Ovary (tissue), 9 donors: ENCODE data around the gene EPHB1. TPM values are rescaled to one million over a fixed set of nuclear protein-coding genes. Genes with fewer than 3 reads are reported as not detected.

Source experiments
- DNase-seq, 5 donors: peaks; one replicate each; pipeline ENCODE4 v3.0.0-alpha.2; 2019 to 2020
- H3K27ac ChIP-seq, 2 donors: fragments of 200-600 bp; one replicate each; pipeline versions ENCODE4 v1.5.1 to v1.8.0; 2019 to 2022
- H3K27me3 ChIP-seq: fragments of 200-600 bp; one replicate; pipeline ENCODE4 v1.8.0; 2022
- H3K36me3 ChIP-seq: fragments of 200-600 bp; sonication (generic); one replicate; pipeline ENCODE4 v1.5.1; 2019
- H3K4me1 ChIP-seq: one replicate; pipeline ENCODE4 v1.8.1; 2013; ENCODE audit warnings: mild to moderate bottlenecking, moderate library complexity; ENCODE audit not compliant: insufficient read depth
- H3K4me3 ChIP-seq: fragments of 200-600 bp; sonication (generic); one replicate; pipeline ENCODE4 v1.5.1; 2017
- H3K9me3 ChIP-seq, 2 donors: fragments of 200-600 bp in 1 of 2; sonication (generic) in 1 of 2; one replicate each; pipeline versions ENCODE4 v1.5.1 to v1.8.1; 2013 to 2019; ENCODE audit warnings: mild to moderate bottlenecking in 1 of 2, moderate library complexity in 1 of 2
- EP300 ChIP-seq: sonication (generic); formaldehyde crosslinking; IDR thresholded peaks from one replicate; pipeline ENCODE4 v1.6.1; 2017; ENCODE audit warnings: antibody characterized with exemption
- POLR2A ChIP-seq: fragments of 450-650 bp; IDR thresholded peaks from one replicate; pipeline ENCODE4 v1.6.1; 2017; ENCODE audit warnings: antibody characterized with exemption, mild to moderate bottlenecking, moderate library complexity
- WGBS, 3 donors: extraction: QIAGEN DNeasy Blood & Tissue Kit in 1 of 3; methylation state at CpG; one replicate each; pipeline versions ENCODE4 v1.1.5 to v1.1.7; 2013 to 2017; 5-methylcytosine and 5-hydroxymethylcytosine counted together
- intact Hi-C, 4 donors: fragments of 100-400 bp; cut with DNase I; formaldehyde crosslinking; loops; one replicate each; pipeline versions ENCODE4 v1.11.0 to v1.15.1; 2022 to 2023
- polyA plus RNA-seq, 2 donors: library from polyadenylated mRNA; stranded (reverse); fragments of 200-250 nt in 1 of 2; fragments of 350-450 nt in 1 of 2; fragmentation: Illumina TruSeq in 1 of 2; extraction: RNeasy Lipid Tissue Mini Kit (QIAGEN cat#74804) in 1 of 2; gene quantifications; one replicate each; pipeline ENCODE4 v1.2.3, GENCODE V29; 2013 to 2014
- total RNA-seq, 7 donors: library from RNA; depleted of rRNA in 2 of 7; stranded (reverse); fragments of >200 nt in 2 of 7; fragmentation: NEBNext Ultra II Directional in 3 of 7; extraction: Animal tissue kit (Norgen Biotek cat#: 25700) in 3 of 7; gene quantifications; one replicate each; pipeline versions ENCODE4 v1.1.0 to v1.2.4, GENCODE V29; 2016 to 2023
- TF ChIP-seq, protein P1 (sequence below), 3 donors: fragments of 450-650 bp in 2 of 3; fragments of 200-600 bp in 1 of 3; IDR thresholded peaks; one replicate each; pipeline versions ENCODE4 v1.5.1 to v1.8.0; 2016 to 2022; ENCODE audit warnings: antibody characterized with exemption in 3 of 3, mild to moderate bottlenecking in 1 of 3
- donor health status: DM: no; HTN: no; CAD: no; lungs with moderate emphysema.
- donor health status: DM: no; HTN: no; CAD: no.
- donor health status: Bipolar disorder and iron deficiency.
- donor health status: DM: yes; HTN: yes; CAD: no.
- donor health status: DM: no; HTN: no; CAD: no.
- donor health status: DM: yes; HTN: yes; CAD: no.

Gene EPHB1
- total and polyA plus RNA-seq, 9 donors = 0.25 to 2.7 (median 1.0) TPM

DNA sequence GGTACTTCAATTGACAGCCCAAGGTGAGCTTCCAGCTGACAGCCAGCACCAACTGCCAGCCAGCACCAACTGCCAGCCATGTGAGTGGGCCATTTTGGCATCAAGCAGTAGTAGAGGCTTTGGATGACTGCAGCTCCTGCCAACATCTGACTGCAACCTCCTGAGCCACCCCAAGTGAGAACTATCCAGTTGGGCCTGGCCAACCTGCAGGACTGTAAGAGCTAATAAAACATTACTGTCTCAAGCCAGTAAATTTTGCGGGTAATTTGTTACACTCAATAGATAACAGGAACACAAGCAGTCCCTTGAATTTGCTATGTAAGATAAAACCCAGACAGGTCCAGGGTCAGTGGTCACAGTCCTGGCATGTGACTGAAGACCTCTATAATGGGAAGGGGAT lies 29.7 kb downstream of the EPHB1 start:
- DNase-seq = no peak
- Histone ChIP-seq H3K27me3 (no peaks in the 10 kb centered on the region), H3K36me3 (no peaks in the 10 kb centered on the region), H3K4me1 (no peaks in the 10 kb centered on the region), H3K27ac (no peak overlapping the region), H3K4me3 (no peak overlapping the region), H3K9me3 (no peaks in the 10 kb centered on the region)
- no peak for TF ChIP-seq POLR2A
- TF ChIP-seq, protein P1, sequence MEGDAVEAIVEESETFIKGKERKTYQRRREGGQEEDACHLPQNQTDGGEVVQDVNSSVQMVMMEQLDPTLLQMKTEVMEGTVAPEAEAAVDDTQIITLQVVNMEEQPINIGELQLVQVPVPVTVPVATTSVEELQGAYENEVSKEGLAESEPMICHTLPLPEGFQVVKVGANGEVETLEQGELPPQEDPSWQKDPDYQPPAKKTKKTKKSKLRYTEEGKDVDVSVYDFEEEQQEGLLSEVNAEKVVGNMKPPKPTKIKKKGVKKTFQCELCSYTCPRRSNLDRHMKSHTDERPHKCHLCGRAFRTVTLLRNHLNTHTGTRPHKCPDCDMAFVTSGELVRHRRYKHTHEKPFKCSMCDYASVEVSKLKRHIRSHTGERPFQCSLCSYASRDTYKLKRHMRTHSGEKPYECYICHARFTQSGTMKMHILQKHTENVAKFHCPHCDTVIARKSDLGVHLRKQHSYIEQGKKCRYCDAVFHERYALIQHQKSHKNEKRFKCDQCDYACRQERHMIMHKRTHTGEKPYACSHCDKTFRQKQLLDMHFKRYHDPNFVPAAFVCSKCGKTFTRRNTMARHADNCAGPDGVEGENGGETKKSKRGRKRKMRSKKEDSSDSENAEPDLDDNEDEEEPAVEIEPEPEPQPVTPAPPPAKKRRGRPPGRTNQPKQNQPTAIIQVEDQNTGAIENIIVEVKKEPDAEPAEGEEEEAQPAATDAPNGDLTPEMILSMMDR (IDR thresholded peaks at IDR 0.05) = no peak
- no peak for TF ChIP-seq EP300
- intact Hi-C loops = no loop called here
- 43 to 71% (median 43%) methylated on average over 1 of the region's 1 CpG for WGBS, 3 donors

GRCh38 chr3:134827213-134827612 lies 32.2 kb downstream of the EPHB1 start:
- Histone ChIP-seq H3K4me1 (no peaks in the 10 kb centered on the region), H3K36me3 (no peaks in the 10 kb centered on the region), H3K27me3 (no peaks in the 10 kb centered on the region), H3K4me3 (no peak overlapping the region), H3K9me3 (no peaks in the 10 kb centered on the region), H3K27ac (no peak overlapping the region)
- TF ChIP-seq EP300 (no peak), POLR2A (no peak)
- TF ChIP-seq, protein P1 (IDR thresholded peaks at IDR 0.05) = no peak
- no peak for DNase-seq
- intact Hi-C loops = no loop called here
- 93 to 95% (median 94%) methylated on average over 6 of the region's 6 CpGs for WGBS, 3 donors

- WGBS, 3 donors = 84 to 89% (median 85%) methylated on average over 3 of the region's 3 CpGs
Observed at GRCh38 chr3:134829721-134830120, 34.7 kb downstream of the EPHB1 start.

GRCh38 chr3:134832585-134832984 lies 37.5 kb downstream of the EPHB1 start:
- no peak overlapping the region for H3K4me3 ChIP-seq
- no peak for DNase-seq
- H3K27ac ChIP-seq = no peak overlapping the region
- H3K36me3 ChIP-seq = no peaks in the 10 kb centered on the region
- intact Hi-C loops = no loop called here
- H3K27me3 ChIP-seq = no peaks in the 10 kb centered on the region
- no peaks in the 10 kb centered on the region for H3K9me3 ChIP-seq
- no peak for TF ChIP-seq POLR2A
- TF ChIP-seq, protein P1 (IDR thresholded peaks at IDR 0.05) = no peak
- TF ChIP-seq EP300 = no peak
- 93 to 94% (median 93%) methylated on average over 4 of the region's 4 CpGs for WGBS, 3 donors
- H3K4me1 ChIP-seq = no peaks in the 10 kb centered on the region

More at GRCh38 chr3:134829721-134830120, 34.7 kb downstream of the EPHB1 start:
- H3K4me1 ChIP-seq = no peaks in the 10 kb centered on the region
- no peak overlapping the region for H3K4me3 ChIP-seq
- intact Hi-C loops = no loop called here
- H3K27me3 ChIP-seq = no peaks in the 10 kb centered on the region
- no peak for TF ChIP-seq EP300
- no peak for TF ChIP-seq POLR2A
- TF ChIP-seq, protein P1 (IDR thresholded peaks at IDR 0.05) = no peak
- no peak for DNase-seq
- H3K36me3 ChIP-seq = no peaks in the 10 kb centered on the region
- H3K9me3 ChIP-seq = no peaks in the 10 kb centered on the region
- H3K27ac ChIP-seq = no peak overlapping the region
